Fibroblast of skin of right biceps (primary cell): Measurements from ENCODE around the gene TMEM33.
A peak's percentile ranks its signal among the peaks of the same experiment; 100 is the strongest.

Experiments
- DNase-seq: peaks from one replicate; pipeline ENCODE4 v3.0.0-alpha.2; 2013

Gene TMEM33

GRCh38 chr4:41940834-41941233 is 5.6 kb downstream of the TMEM33 start:
- DNase-seq: no peak

GRCh38 chr4:41943506-41943905 is 8.3 kb downstream of the TMEM33 start:
- DNase-seq: no peak

GRCh38 chr4:41944089-41944488 is 8.9 kb downstream of the TMEM33 start:
- no peak for DNase-seq

- no peak for DNase-seq
Observed at GRCh38 chr4:41949531-41949930, 14.3 kb downstream of the TMEM33 start.

GRCh38 chr4:41957634-41958033 is 22.4 kb downstream of the TMEM33 start:
- peak; percentile 21 for DNase-seq

- DNase-seq: peak; percentile 20
Observed at GRCh38 chr4:41963105-41963504, 27.9 kb downstream of the TMEM33 start.

- no peak for DNase-seq
Observed at GRCh38 chr4:41964401-41964800, 29.2 kb downstream of the TMEM33 start.

GRCh38 chr4:41967392-41967791 is 32.2 kb downstream of the TMEM33 start:
- no peak for DNase-seq

- DNase-seq: no peak
Observed at GRCh38 chr4:41969671-41970070, 34.4 kb downstream of the TMEM33 start.

GRCh38 chr4:41975341-41975740 is 40.1 kb downstream of the TMEM33 start:
- DNase-seq: no peak

- no peak for DNase-seq
Observed at GRCh38 chr4:41976775-41977516, 41.7 kb downstream of the TMEM33 start.

- DNase-seq: peak; percentile 80
Observed at GRCh38 chr4:41977709-41978108, 42.5 kb downstream of the TMEM33 start.

- no peak for DNase-seq
Observed at GRCh38 chr4:41981456-41981855, 46.2 kb downstream of the TMEM33 start, which contains the start of gene DCAF4L1. Gene DCAF4L1, plus strand, starts transcription at chr4:41981756. Its CDS starts 37 bp downstream, at chr4:41981793.

- DNase-seq: no peak
Observed at GRCh38 chr4:41982716-41983115, 47.5 kb downstream of the TMEM33 start.

GRCh38 chr4:41985151-41985550 is 49.9 kb downstream of the TMEM33 start:
- no peak for DNase-seq

GRCh38 chr4:41989994-41990364 is 54.8 kb downstream of the TMEM33 start:
- DNase-seq: no peak

- peak; percentile 95 for DNase-seq
Observed at GRCh38 chr4:41990365-41991111, 55.3 kb downstream of the TMEM33 start, which contains the start of gene SLC30A9. Gene SLC30A9, plus strand, starts transcription at chr4:41990530. Its CDS starts 122 bp downstream, at chr4:41990652.

- DNase-seq: peak; percentile 6
Observed at GRCh38 chr4:41991916-41992767, 56.9 kb downstream of the TMEM33 start.

- no peak for DNase-seq
Observed at GRCh38 chr4:41992967-41993857, 58.0 kb downstream of the TMEM33 start.

- no peak for DNase-seq
Observed at GRCh38 chr4:41994461-41994985, 59.3 kb downstream of the TMEM33 start.

- DNase-seq: no peak
Observed at GRCh38 chr4:41998019-41998418, 62.8 kb downstream of the TMEM33 start.

- no peak for DNase-seq
Observed at GRCh38 chr4:41999321-41999720, 64.1 kb downstream of the TMEM33 start.
